ENCODE data around the gene FXYD6.

Gene FXYD6

DNA sequence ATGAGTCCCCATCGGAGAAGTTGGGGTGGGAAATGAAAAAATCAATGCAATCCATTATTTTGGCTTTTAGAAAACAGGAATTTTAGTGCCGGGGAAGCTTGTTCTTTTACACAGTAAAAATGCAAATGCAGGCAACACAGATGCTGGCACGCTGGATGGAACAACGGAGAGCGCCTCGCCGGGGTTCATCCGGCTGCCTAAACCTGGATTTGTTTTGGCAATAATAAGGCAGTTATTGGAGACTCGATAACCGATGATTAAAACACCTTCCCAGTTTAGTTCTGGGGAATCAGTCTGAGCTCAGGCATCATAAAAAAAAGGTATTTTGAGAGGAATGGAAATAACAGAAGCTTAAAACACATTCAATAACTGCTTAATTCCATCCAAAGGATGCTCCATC is 82.3 kb downstream of the FXYD6 start:
- no peak for TF ChIP-seq CTCF (IDR thresholded peaks at IDR 0.05)

DNA sequence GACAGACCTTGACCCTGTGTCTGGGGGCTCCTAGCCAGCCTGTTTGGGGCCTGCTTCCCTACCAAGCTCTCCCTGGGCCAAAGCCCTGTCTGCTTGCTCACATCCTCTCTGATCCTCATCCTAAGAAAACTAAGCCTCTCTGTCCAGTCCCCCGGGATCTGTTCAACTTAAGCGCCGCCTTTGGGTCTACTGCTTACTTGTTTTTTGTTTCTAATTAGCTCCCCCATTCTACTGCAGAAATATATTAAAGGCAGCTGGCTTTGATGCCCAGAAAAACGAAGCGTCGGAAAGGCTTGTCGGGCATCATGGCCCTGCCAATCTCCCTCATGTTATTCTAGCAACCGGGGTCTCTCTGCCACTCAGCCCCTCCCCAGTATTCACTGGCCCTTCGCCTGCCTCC is 82.9 kb downstream of the FXYD6 start:
- TF ChIP-seq CTCF (IDR thresholded peaks at IDR 0.05): no peak

DNA sequence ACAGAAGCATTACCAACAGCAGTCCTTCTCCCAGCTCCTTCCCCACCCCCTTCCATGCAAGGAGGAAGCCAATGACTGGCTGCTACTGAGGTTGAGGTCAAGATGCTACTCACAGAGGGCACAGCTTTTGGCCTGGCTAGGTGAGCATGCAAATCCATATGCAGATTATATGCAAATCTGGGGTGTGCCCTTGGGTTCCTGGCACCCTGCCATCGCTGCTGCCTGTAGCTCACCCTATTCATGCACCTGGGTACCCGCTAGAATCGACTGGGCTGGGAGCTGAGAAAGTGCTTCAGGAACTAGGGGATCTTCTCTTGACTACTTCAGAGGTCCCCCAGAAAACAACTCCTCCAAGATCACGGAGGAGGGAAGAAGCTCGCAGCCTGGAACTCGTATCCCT is 83.5 kb downstream of the FXYD6 start:
- no peak for TF ChIP-seq CTCF (IDR thresholded peaks at IDR 0.05)

DNA sequence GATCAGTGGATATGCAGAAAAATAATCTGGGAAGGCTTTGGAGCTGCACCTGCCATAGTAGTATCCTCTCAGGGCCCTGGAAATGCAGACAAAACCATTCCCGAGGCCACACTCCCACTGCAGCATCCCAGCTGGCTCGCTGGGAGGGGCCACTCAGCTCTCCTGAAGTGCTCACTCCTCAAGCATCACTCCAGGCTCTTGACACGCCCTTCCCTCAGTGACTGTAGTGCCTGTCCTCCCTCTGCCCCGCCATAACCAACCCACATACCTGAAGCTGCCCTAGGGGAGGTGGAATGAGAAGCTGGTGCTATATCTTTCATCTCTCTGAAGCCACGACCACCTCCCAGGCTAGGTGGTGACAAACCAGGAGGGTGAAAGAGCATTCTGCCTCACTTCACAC is 84.2 kb downstream of the FXYD6 start:
- no peak for TF ChIP-seq CTCF (IDR thresholded peaks at IDR 0.05)

DNA sequence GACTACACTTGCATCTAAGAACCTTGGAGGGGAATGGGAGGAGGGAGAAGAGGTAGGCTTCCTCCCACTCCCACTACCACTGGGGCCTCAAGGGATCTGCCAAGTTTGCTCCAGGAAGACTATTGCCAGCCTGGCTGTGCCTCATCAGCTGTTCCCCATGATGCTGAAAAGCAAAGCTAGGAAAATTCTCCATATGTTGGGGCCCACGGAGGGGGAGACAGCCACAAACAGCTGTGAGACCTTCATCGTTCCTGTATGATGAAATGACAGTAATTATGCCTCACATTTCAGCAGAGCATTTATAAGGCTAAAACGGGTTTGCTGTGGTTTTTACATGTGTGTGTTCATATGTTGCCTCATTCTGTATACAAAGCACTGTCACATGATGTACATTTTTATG is 86.2 kb downstream of the FXYD6 start:
- TF ChIP-seq CTCF (IDR thresholded peaks at IDR 0.05): no peak

DNA sequence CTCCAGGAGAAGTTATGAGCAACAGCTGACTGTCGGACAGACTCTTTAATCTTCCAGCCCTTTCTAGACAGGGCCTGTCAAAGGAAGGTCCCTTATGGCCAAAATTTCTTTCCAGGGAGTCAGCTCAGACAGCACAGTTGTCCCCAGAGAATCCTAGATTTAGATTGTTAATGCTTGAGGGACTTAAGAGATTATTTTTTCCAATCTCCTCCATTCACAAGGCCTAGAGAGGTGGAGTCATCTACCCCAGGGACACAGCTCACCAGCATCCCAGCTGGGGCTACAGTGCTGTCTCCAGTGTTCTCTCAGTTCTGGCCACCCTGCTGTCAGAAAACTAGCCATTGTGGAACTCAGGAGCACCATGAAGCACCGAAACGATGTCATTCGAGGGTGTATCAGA is 87.2 kb downstream of the FXYD6 start:
- TF ChIP-seq CTCF (IDR thresholded peaks at IDR 0.05): no peak

All from LNCAP (cell line).